Osteoblast (primary cell): ENCODE results near the gene FSTL4. TPM values are rescaled to one million over a fixed set of nuclear protein-coding genes. Genes with fewer than 3 reads are reported as not detected.

Experiments used
- DNase-seq: peaks from one replicate; pipeline ENCODE4 v3.0.0; 2011; ENCODE audit warnings: low spot score, mixed read lengths; ENCODE audit not compliant: insufficient read length; ENCODE audit errors: missing footprints
- H2AFZ ChIP-seq: 2 replicates; pipeline ENCODE4 v1.6.0; 2011; ENCODE audit warnings: mild to moderate bottlenecking, low read length
- H3K27ac ChIP-seq: 2 replicates; pipeline ENCODE4 v1.5.1; 2011; ENCODE audit warnings: mild to moderate bottlenecking, low read depth, low read length, moderate library complexity
- H3K27me3 ChIP-seq: 2 replicates; pipeline ENCODE4 v1.6.0; 2012; ENCODE audit warnings: mild to moderate bottlenecking, control low read depth, inconsistent platforms, low read length, moderate library complexity; ENCODE audit not compliant: insufficient read depth
- H3K36me3 ChIP-seq: 2 replicates; pipeline ENCODE4 v1.5.1; 2011; ENCODE audit warnings: mild to moderate bottlenecking, low read length, control low read depth, moderate library complexity; ENCODE audit not compliant: insufficient read depth
- H3K4me1 ChIP-seq: 2 replicates; pipeline ENCODE4 v1.5.1; 2011; ENCODE audit warnings: mild to moderate bottlenecking, low read length, control low read depth, moderate library complexity; ENCODE audit not compliant: insufficient read depth
- H3K4me2 ChIP-seq: 2 replicates; pipeline ENCODE4 v1.6.0; 2011; ENCODE audit warnings: mild to moderate bottlenecking, low read length; ENCODE audit not compliant: insufficient read depth
- H3K4me3 ChIP-seq: fragments of 200-600 bp; sonication (generic); 3 replicates; pipeline ENCODE4 v1.5.1; 2012; ENCODE audit warnings: mild to moderate bottlenecking, low read length, inconsistent platforms; ENCODE audit not compliant: insufficient read depth
- H3K79me2 ChIP-seq: 2 replicates; pipeline ENCODE4 v1.6.0; 2012; ENCODE audit warnings: mild to moderate bottlenecking, low read length, control low read depth, inconsistent platforms; ENCODE audit not compliant: insufficient read depth
- H3K9me3 ChIP-seq: 2 replicates; pipeline ENCODE4 v1.5.1; 2011; ENCODE audit warnings: low read depth, low read length, control low read depth
- H4K20me1 ChIP-seq: 2 replicates; pipeline ENCODE4 v1.6.0; 2012; ENCODE audit warnings: mild to moderate bottlenecking, low read length, control low read depth; ENCODE audit not compliant: insufficient read depth
- total RNA-seq: library from RNA; depleted of rRNA; stranded (reverse); fragments of >200 nt; gene quantifications from 2 replicates; pipeline ENCODE4 v1.2.3, GENCODE V29; 2012
- TF ChIP-seq, protein P1 (sequence below): IDR thresholded peaks from 2 replicates; pipeline ENCODE4 v1.5.1; 2011; ENCODE audit warnings: mild to moderate bottlenecking, low read depth, low read length, moderate library complexity; ENCODE audit errors: extremely low read depth

The FSTL4 gene
- total RNA-seq, 1 donor, result not detected

DNA sequence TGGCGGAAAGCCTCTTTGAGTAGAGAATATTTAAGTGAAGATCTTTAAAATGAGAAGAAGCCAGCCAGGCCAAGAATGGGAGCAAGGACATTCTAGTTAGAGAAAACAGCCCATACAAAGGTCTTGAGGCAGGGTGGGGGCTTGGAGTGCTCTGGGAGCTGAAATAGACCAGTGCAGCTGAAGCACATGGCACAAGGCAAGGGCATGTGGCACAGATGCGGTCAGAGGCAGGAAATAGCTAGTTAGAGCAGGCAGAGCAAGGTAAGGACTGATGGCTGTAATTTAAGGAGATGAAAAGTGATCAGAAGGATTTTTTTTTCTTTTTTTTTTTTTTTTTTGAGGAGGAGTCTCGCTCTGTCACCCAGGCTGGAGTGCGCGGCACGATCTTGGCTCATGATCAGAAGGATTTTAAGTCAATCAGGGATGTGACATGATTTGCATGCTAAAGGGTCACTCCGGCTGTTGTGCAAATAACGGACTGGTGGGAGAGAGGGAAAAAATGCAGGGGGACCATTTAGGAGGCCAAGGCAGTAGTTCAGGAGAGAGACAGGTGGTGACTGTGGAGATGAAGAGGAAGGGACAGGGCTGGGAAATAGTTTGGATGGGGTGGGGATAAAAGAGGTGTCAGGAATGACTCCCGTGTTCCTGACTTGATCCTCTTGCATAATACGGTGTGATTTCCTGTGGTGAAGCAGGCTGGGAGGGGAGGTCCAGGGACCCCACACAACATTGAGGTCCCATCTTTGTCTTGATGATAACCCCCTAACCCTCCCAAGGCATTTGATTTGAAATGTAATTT, 352.9 kb downstream of the FSTL4 start:
- Histone ChIP-seq H2AFZ (no peak overlapping the region), H3K4me2 (no peak overlapping the region), H3K27me3 (peaks cover 4% of the 10 kb centered on the region), H3K9me3 (no peaks in the 10 kb centered on the region), H3K4me1 (no peaks in the 10 kb centered on the region), H3K36me3 (no peaks in the 10 kb centered on the region), H3K27ac (no peak overlapping the region), H3K4me3 (no peak overlapping the region), H4K20me1 (no peaks in the 10 kb centered on the region), H3K79me2 (no peaks in the 10 kb centered on the region)
- no peak for DNase-seq
- TF ChIP-seq, protein P1, sequence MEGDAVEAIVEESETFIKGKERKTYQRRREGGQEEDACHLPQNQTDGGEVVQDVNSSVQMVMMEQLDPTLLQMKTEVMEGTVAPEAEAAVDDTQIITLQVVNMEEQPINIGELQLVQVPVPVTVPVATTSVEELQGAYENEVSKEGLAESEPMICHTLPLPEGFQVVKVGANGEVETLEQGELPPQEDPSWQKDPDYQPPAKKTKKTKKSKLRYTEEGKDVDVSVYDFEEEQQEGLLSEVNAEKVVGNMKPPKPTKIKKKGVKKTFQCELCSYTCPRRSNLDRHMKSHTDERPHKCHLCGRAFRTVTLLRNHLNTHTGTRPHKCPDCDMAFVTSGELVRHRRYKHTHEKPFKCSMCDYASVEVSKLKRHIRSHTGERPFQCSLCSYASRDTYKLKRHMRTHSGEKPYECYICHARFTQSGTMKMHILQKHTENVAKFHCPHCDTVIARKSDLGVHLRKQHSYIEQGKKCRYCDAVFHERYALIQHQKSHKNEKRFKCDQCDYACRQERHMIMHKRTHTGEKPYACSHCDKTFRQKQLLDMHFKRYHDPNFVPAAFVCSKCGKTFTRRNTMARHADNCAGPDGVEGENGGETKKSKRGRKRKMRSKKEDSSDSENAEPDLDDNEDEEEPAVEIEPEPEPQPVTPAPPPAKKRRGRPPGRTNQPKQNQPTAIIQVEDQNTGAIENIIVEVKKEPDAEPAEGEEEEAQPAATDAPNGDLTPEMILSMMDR, result no peak

DNA sequence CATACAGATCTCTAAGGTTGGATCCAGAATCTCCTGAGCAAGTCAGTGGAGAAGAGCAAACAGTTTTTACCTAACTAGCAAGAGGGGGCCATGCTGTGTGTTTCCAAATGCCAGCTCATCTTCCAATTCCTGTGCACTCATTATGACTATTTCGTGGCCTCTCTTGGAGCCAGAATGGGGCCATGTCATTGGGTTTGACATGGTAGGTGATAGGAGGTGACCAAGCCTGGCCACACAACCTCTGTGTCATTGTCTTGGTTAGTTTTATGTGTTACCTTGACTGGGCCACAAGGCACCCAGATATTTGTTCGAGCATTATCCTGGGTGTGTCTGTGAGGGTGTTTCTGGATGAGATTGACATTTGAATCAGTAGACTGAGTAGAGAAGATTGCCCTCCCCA, 354.4 kb downstream of the FSTL4 start:
- no peaks in the 10 kb centered on the region for H3K36me3 ChIP-seq
- TF ChIP-seq, protein P1, result no peak
- H3K4me1 ChIP-seq, result no peaks in the 10 kb centered on the region
- H4K20me1 ChIP-seq, result no peaks in the 10 kb centered on the region
- H3K79me2 ChIP-seq, result no peaks in the 10 kb centered on the region
- H3K27me3 ChIP-seq, result no peaks in the 10 kb centered on the region
- H3K4me2 ChIP-seq, result no peak overlapping the region
- H3K4me3 ChIP-seq, result no peak overlapping the region
- H3K9me3 ChIP-seq, result no peaks in the 10 kb centered on the region
- no peak overlapping the region for H3K27ac ChIP-seq
- no peak overlapping the region for H2AFZ ChIP-seq
- no peak for DNase-seq

DNA sequence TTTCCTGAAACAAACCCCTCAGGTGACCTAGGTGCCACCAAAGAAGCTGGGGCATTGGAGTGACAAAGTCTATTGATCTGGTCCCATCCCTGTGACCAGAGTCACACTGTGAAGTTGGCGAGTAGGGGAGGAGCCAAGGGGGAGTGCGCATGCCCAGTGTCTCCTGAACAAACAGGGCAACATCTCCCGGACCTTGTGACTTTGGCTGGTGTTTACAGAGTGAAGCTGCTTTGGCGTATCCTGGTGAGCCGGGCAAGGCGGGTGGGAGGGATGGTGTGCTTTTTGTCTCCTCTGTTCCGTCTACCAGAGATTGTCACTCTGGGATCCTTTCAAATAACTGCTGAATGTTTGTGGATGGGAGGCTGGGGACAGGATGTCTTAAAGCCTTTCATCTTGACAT, 356.1 kb downstream of the FSTL4 start:
- Histone ChIP-seq H3K79me2 (no peaks in the 10 kb centered on the region), H3K4me3 (no peak overlapping the region), H3K4me1 (no peaks in the 10 kb centered on the region), H3K4me2 (no peak overlapping the region), H3K27ac (no peak overlapping the region), H3K27me3 (peaks cover 9% of the 10 kb centered on the region), H2AFZ (no peak overlapping the region), H3K36me3 (no peaks in the 10 kb centered on the region), H3K9me3 (no peaks in the 10 kb centered on the region), H4K20me1 (no peaks in the 10 kb centered on the region)
- TF ChIP-seq, protein P1, result no peak
- no peak for DNase-seq

DNA sequence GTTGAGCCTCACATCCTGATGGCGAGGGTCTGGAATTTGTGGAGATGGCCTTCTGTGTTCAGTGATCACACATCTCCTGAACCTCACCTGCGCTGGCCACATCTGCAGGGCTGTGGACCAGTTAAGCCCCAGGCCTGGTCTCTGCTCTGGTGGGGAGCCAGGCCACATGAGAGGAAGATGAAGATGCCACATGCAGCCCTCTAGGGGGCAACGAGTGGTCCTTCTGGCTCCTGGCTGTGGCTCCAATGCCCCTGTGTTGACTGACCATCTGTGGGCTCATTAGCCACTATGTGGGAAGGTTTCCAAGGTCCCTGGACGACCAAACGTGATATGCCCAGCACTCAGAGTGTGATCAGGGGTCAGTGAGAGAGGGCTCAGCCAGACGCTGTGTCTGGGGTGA, 357.5 kb downstream of the FSTL4 start:
- H3K4me1 ChIP-seq, result no peaks in the 10 kb centered on the region
- no peak overlapping the region for H3K4me3 ChIP-seq
- H3K27me3 ChIP-seq, result peaks cover 12% of the 10 kb centered on the region
- no peaks in the 10 kb centered on the region for H3K36me3 ChIP-seq
- no peak overlapping the region for H2AFZ ChIP-seq
- H4K20me1 ChIP-seq, result no peaks in the 10 kb centered on the region
- H3K27ac ChIP-seq, result no peak overlapping the region
- no peaks in the 10 kb centered on the region for H3K79me2 ChIP-seq
- no peak for DNase-seq
- no peaks in the 10 kb centered on the region for H3K9me3 ChIP-seq
- TF ChIP-seq, protein P1, result no peak
- no peak overlapping the region for H3K4me2 ChIP-seq
